Liver (tissue), 3 donors: ENCODE measurements around the gene TMA16.

Source experiments
- ATF3 ChIP-seq: IDR thresholded peaks from 2 replicates; pipeline ENCODE4 v1.6.1; 2016; ENCODE audit warnings: antibody characterized with exemption
- CTCF ChIP-seq: fragments of 150-350 bp; IDR thresholded peaks from 2 replicates; pipeline ENCODE4 v1.5.1; 2017; ENCODE audit warnings: improper control_type of control experiment, low read depth, low read length; ENCODE audit not compliant: missing input control
- FOXA1 ChIP-seq: IDR thresholded peaks from 2 replicates; pipeline ENCODE4 v1.6.1; 2016; ENCODE audit warnings: antibody characterized with exemption
- GABPA ChIP-seq, 2 donors: IDR thresholded peaks in 1 of 2; conservative IDR thresholded peaks in 1 of 2; 2 replicates each; pipeline ENCODE4 v1.6.1; 2016; ENCODE audit warnings: antibody characterized with exemption in 2 of 2, mild to moderate bottlenecking in 1 of 2, moderate library complexity in 1 of 2
- JUND ChIP-seq, 2 donors: IDR thresholded peaks; 2 replicates each; pipeline ENCODE4 v1.6.1; 2016; ENCODE audit warnings: antibody characterized with exemption in 2 of 2
- MAX ChIP-seq: IDR thresholded peaks from 2 replicates; pipeline ENCODE4 v1.6.1; 2016; ENCODE audit warnings: antibody characterized with exemption
- RAD21 ChIP-seq, 2 donors: IDR thresholded peaks; 2 replicates each; pipeline ENCODE4 v1.6.1; 2016; ENCODE audit warnings: antibody characterized with exemption in 2 of 2, mild to moderate bottlenecking in 2 of 2
- REST ChIP-seq: IDR thresholded peaks from 2 replicates; pipeline ENCODE4 v1.6.1; 2016; ENCODE audit warnings: antibody characterized with exemption, mild to moderate bottlenecking
- SP1 ChIP-seq: IDR thresholded peaks from 2 replicates; pipeline ENCODE4 v1.6.1; 2018; ENCODE audit warnings: antibody characterized with exemption, mild to moderate bottlenecking
- TAF1 ChIP-seq: conservative IDR thresholded peaks from 2 replicates; pipeline ENCODE4 v1.6.1; 2016; ENCODE audit warnings: antibody characterized with exemption, mild to moderate bottlenecking
- YY1 ChIP-seq: IDR thresholded peaks from 2 replicates; pipeline ENCODE4 v1.6.1; 2016; ENCODE audit warnings: antibody characterized with exemption, mild to moderate bottlenecking
- TF ChIP-seq, protein P1 (sequence below): IDR thresholded peaks from 2 replicates; pipeline ENCODE4 v1.6.1; 2016; ENCODE audit warnings: antibody characterized with exemption
- donor health status: healthy.
- donor health status: healthy.

DNA sequence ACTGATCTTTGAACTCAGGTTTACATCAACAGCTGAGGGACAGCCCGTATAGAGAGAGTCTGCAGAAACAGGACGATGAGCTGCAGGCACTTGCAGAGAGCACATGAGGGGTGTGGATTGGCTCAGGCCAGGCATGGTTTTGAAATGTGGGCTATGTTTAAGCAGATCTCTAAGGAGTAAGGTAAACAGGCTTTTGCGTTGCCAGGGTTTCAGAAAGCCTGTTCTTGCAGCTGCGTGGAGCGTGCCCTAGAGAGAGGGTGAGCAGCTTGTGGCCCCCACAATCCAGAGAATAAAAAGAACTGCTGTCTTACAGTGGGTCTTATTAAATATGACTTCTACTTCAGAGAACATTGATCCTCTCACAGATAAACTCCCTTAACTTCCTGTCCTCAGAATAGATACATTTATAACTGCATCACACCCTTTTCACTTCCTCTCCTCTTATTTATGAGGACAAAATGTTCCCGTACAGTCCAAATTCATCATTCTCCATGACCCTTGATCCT is 64.1 kb downstream of the TMA16 start:
- TF ChIP-seq CTCF: no peak
- TF ChIP-seq ATF3: no peak
- TF ChIP-seq RAD21 (IDR thresholded peaks at IDR 0.05): no peak
- no peak for TF ChIP-seq TAF1
- peak; percentile 22 for TF ChIP-seq SP1
- TF ChIP-seq MAX: no peak
- TF ChIP-seq FOXA1: no peak
- no peak for TF ChIP-seq GABPA (IDR thresholded peaks at IDR 0.05 in 1 of 2, conservative IDR thresholded peaks at IDR 0.05 in 1 of 2)
- no peak for TF ChIP-seq REST
- TF ChIP-seq, protein P1, sequence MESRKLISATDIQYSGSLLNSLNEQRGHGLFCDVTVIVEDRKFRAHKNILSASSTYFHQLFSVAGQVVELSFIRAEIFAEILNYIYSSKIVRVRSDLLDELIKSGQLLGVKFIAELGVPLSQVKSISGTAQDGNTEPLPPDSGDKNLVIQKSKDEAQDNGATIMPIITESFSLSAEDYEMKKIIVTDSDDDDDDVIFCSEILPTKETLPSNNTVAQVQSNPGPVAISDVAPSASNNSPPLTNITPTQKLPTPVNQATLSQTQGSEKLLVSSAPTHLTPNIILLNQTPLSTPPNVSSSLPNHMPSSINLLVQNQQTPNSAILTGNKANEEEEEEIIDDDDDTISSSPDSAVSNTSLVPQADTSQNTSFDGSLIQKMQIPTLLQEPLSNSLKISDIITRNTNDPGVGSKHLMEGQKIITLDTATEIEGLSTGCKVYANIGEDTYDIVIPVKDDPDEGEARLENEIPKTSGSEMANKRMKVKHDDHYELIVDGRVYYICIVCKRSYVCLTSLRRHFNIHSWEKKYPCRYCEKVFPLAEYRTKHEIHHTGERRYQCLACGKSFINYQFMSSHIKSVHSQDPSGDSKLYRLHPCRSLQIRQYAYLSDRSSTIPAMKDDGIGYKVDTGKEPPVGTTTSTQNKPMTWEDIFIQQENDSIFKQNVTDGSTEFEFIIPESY: no peak
- no peak for TF ChIP-seq YY1
- no peak for TF ChIP-seq JUND (IDR thresholded peaks at IDR 0.05)
